SU-DHL-6 (cell line): ENCODE results near the gene DNAAF3.

Experiments used
- H2AFZ ChIP-seq: fragments of 200-600 bp; sonication (generic); 2 replicates; pipeline ENCODE4 v1.6.1; 2014; ENCODE audit warnings: low read depth, mild to moderate bottlenecking, moderate library complexity, mixed read lengths, antibody characterized with exemption, low read length; ENCODE audit not compliant: severe bottlenecking
- H3F3A ChIP-seq: fragments of 200-600 bp; shearing (Covaris generic); 2 replicates; pipeline ENCODE4 v1.6.0; 2016; ENCODE audit warnings: antibody characterized with exemption, mild to moderate bottlenecking; ENCODE audit not compliant: insufficient read depth
- H3K27ac ChIP-seq: fragments of 200-600 bp; sonication (generic); 2 replicates; pipeline ENCODE4 v1.5.1; 2016; ENCODE audit warnings: low read depth, mild to moderate bottlenecking, low read length, moderate library complexity, mixed read lengths
- H3K27me3 ChIP-seq: fragments of 200-600 bp; sonication (generic), shearing (Covaris generic); 2 replicates; pipeline ENCODE4 v1.6.0; 2014; ENCODE audit warnings: mild to moderate bottlenecking, low read length
- H3K36me3 ChIP-seq: fragments of 200-600 bp; sonication (generic); 2 replicates; pipeline ENCODE4 v1.6.1; 2014; ENCODE audit warnings: mild to moderate bottlenecking, low read length, mixed read lengths
- H3K4me2 ChIP-seq: fragments of 300-600, 200-600 bp; shearing (Covaris generic), sonication (generic); 2 replicates; pipeline ENCODE4 v1.6.0; 2014; ENCODE audit warnings: low read length, low read depth, mild to moderate bottlenecking; ENCODE audit not compliant: poor library complexity, severe bottlenecking
- H3K4me3 ChIP-seq: fragments of 200-600 bp; sonication (generic); 2 replicates; pipeline ENCODE4 v1.5.1; 2014; ENCODE audit warnings: antibody characterized with exemption, low read length, mild to moderate bottlenecking, mixed read lengths; ENCODE audit not compliant: insufficient read depth, poor library complexity, severe bottlenecking
- H3K79me2 ChIP-seq: fragments of 200-600 bp; sonication (generic); 2 replicates; pipeline ENCODE4 v1.6.1; 2014; ENCODE audit warnings: mild to moderate bottlenecking, low read length, moderate library complexity; ENCODE audit not compliant: insufficient read depth
- H3K9ac ChIP-seq: fragments of 200-600 bp; sonication (generic); 2 replicates; pipeline ENCODE4 v1.7.0; 2014; ENCODE audit warnings: mild to moderate bottlenecking, low read length
- H3K9me2 ChIP-seq: fragments of 200-600 bp; sonication (generic); replicated peaks from 2 replicates; pipeline ENCODE4 v1.6.1; 2014; ENCODE audit warnings: low read length; ENCODE audit not compliant: insufficient read depth
- H3K9me3 ChIP-seq: fragments of 200-600 bp; sonication (generic); 2 replicates; pipeline ENCODE4 v1.6.1; 2014; ENCODE audit warnings: low read length, mixed read lengths; ENCODE audit not compliant: insufficient read depth
- H4K20me1 ChIP-seq: fragments of 200-600 bp; sonication (generic); 2 replicates; pipeline ENCODE4 v1.6.1; 2014; ENCODE audit warnings: low read depth, mild to moderate bottlenecking, antibody characterized with exemption, low read length, moderate library complexity, mixed read lengths
- EZH2phosphoT487 ChIP-seq: fragments of 200-600 bp; sonication (generic), shearing (Covaris generic); conservative IDR thresholded peaks from 2 replicates; pipeline ENCODE4 v1.6.1; 2018; ENCODE audit warnings: mild to moderate bottlenecking, antibody characterized with exemption, low read length, moderate library complexity, mixed read lengths
- TF ChIP-seq, protein P1 (sequence below): fragments of 200-600 bp; sonication (generic); IDR thresholded peaks from one replicate; pipeline ENCODE4 v1.5.1; 2017; ENCODE audit warnings: antibody characterized with exemption, mild to moderate bottlenecking, low read length, moderate library complexity; ENCODE audit not compliant: insufficient read depth, poor library complexity, severe bottlenecking

DNAAF3 gene

GRCh38 chr19:55109527-55110291, 56.7 kb downstream of the DNAAF3 start:
- no peaks in the 10 kb centered on the region for H3K9me2 ChIP-seq
- H3K79me2 ChIP-seq = peaks cover 80% of the 10 kb centered on the region
- H4K20me1 ChIP-seq = peaks cover 4% of the 10 kb centered on the region; the same call in 1 of the 2 replicates
- no peak overlapping the region for H3K27ac ChIP-seq
- TF ChIP-seq, protein P1, sequence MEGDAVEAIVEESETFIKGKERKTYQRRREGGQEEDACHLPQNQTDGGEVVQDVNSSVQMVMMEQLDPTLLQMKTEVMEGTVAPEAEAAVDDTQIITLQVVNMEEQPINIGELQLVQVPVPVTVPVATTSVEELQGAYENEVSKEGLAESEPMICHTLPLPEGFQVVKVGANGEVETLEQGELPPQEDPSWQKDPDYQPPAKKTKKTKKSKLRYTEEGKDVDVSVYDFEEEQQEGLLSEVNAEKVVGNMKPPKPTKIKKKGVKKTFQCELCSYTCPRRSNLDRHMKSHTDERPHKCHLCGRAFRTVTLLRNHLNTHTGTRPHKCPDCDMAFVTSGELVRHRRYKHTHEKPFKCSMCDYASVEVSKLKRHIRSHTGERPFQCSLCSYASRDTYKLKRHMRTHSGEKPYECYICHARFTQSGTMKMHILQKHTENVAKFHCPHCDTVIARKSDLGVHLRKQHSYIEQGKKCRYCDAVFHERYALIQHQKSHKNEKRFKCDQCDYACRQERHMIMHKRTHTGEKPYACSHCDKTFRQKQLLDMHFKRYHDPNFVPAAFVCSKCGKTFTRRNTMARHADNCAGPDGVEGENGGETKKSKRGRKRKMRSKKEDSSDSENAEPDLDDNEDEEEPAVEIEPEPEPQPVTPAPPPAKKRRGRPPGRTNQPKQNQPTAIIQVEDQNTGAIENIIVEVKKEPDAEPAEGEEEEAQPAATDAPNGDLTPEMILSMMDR = no peak
- no peak for TF ChIP-seq EZH2phosphoT487
- H3K27me3 ChIP-seq = no peaks in the 10 kb centered on the region
- 0 out of 2 replicates have a peak, but pooled peaks cover 3% of the 10 kb centered on the region for H3K36me3 ChIP-seq
- no peaks in the 10 kb centered on the region for H3K9me3 ChIP-seq
- H3K4me2 ChIP-seq = no peak overlapping the region
- H3K4me3 ChIP-seq = no peak overlapping the region
- no peak overlapping the region for H3K9ac ChIP-seq
- H3F3A ChIP-seq = peaks cover 5% of the 10 kb centered on the region
- H2AFZ ChIP-seq = no peak overlapping the region
